HFF-Myc (cell line): Measurements from ENCODE around the gene SLC51A.

ENCODE experiments used
- DNase-seq: peaks from one replicate; pipeline ENCODE4 v3.0.0-alpha.2; 2011; ENCODE audit warnings: low read depth; ENCODE audit errors: extremely low read depth
- H3K4me3 ChIP-seq: replicated peaks from 2 replicates; pipeline ENCODE4 v1.5.1; 2011; ENCODE audit warnings: low read depth, mild to moderate bottlenecking, control low read depth, low read length
- CTCF ChIP-seq: IDR thresholded peaks from 2 replicates; pipeline ENCODE4 v1.5.1; 2012; ENCODE audit warnings: mild to moderate bottlenecking, low read depth, low read length, control low read depth; ENCODE audit errors: missing control alignments

SLC51A gene

DNA sequence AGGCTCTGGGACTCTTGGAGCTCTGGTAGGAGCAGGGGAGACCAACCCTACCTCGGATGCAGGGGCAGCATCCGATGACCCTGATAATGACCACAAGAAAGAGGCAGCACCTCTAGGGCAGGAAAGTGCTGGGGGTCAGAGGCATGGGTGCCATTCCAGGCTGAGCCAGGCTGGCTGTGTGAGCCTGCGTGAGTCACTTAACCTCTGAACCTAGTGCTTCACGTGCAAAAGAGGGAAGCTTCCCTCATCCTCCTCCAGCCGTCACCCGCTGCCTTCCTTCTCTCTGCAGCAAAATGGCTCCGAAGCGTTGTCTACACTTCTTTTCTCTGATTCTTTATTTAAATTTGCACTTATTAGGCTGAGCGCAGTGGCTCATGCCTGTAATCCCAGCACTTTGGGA is 40.6 kb upstream of the SLC51A start:
- no peak overlapping the region for H3K4me3 ChIP-seq
- DNase-seq: no peak
- no peak for TF ChIP-seq CTCF

GRCh38 chr3:196177567-196177966 is 38.8 kb upstream of the SLC51A start:
- no peak for DNase-seq
- no peak for TF ChIP-seq CTCF
- no peak overlapping the region for H3K4me3 ChIP-seq

DNA sequence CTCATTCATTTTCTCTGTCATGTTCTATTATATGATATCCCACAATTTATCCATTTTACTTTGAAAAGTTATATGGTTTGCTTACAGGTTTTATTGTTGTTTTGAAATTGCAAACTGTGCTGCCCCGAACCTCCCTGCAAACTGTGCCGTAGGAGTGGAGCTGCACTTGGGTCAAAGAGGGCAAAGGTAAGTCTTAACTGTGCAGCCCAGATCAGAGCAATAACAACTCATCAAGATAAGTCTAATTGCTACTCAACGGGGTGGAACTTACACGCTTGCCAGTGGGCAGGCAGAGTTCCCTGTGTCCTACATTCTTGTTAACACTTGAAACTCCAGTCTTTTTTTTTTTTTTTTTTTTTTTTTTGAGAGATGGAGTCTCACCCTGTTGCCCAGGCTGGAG is 38.4 kb upstream of the SLC51A start:
- TF ChIP-seq CTCF: no peak
- no peak overlapping the region for H3K4me3 ChIP-seq
- DNase-seq: no peak

DNA sequence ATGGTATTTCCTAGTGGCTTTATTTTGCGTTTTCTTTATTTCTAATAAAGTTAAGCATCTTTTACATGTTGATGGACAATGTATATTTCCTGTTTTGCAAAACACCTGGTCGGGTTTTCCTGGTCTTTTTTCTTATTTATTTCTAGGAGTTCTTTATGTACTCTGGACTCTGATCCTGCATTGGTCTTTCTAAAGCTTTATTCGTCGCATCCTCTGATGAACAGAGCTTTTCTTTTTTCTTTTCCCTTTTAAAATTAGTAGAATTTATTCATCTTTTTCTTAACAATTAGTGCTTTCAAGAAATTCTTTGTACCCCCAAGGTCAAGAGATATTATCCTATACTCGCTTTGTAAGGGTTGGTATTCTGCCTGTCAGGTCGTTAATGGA is 37.3 kb upstream of the SLC51A start:
- no peak overlapping the region for H3K4me3 ChIP-seq
- DNase-seq: no peak
- TF ChIP-seq CTCF: no peak

- no peak overlapping the region for H3K4me3 ChIP-seq
- peak; percentile 38 for DNase-seq
- TF ChIP-seq CTCF: no peak
Measured at GRCh38 chr3:196179380-196180308, 36.7 kb upstream of the SLC51A start.

DNA sequence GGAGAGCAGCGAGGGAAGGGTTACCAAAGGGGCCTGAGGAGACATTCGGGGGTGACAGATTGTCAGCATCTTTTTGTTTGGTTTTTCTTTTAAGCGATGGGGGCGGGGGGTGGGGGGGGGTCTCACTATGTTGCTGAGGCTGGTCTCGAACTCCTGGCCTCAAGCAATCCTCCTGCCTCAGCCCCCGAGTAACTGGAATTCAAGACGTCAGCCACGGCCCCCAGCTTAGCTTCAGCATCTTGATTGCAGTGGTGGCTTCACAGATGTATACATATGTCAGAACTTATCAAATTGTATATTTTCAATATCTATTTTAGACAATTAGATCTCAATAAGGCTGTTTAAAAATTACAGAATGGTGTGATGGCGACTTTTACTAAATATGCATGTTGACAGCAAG is 36.0 kb upstream of the SLC51A start:
- no peak overlapping the region for H3K4me3 ChIP-seq

More for the DNA sequence above, 36.0 kb upstream of the SLC51A start:
- no peak for TF ChIP-seq CTCF
- DNase-seq: no peak
